H1 (cell line): ENCODE data around the gene ZNF639. TPM values are rescaled to one million over a fixed set of nuclear protein-coding genes. Genes with fewer than 3 reads are reported as not detected.

Source experiments
- CTCF ChIA-PET: fragments of 300-600 bp; sonication (Branson Sonifier 250); formaldehyde crosslinking; loops from one replicate; lab custom pipeline; 2021; ENCODE audit not compliant: partially characterized antibody; lab: Charles Lee
- POLR2A ChIA-PET: fragments of 300-600 bp; sonication (Branson Sonifier 250); formaldehyde crosslinking; loops from one replicate; lab custom pipeline; 2021; ENCODE audit warnings: inconsistent platforms; ENCODE audit not compliant: partially characterized antibody; lab: Charles Lee
- DNase-seq, 2 experiments: peaks; one replicate each; pipeline versions ENCODE4 v3.0.0 to v3.0.0-alpha.2; 2010 to 2022; ENCODE audit warnings: low spot score in 2 of 2, low read depth in 1 of 2, mixed read lengths in 1 of 2
- FAIRE-seq: peaks from 2 replicates; lab custom pipeline; 2011; peaks lifted over from hg19 to GRCh38; lab: Jason Lieb, UNC
- H2AFZ ChIP-seq: 2 replicates; pipeline ENCODE4 v1.8.1; 2012; ENCODE audit warnings: low read length, inconsistent platforms
- H2AK5ac ChIP-seq: 2 replicates; pipeline ENCODE4 v1.6.1; 2013; ENCODE audit warnings: low read depth, low read length
- H2BK120ac ChIP-seq: replicated peaks from 2 replicates; pipeline ENCODE3; 2013; ENCODE audit warnings: low read depth, low read length, inconsistent platforms
- H2BK12ac ChIP-seq: 2 replicates; pipeline ENCODE4 v1.6.1; 2013; ENCODE audit warnings: low read depth, low read length
- H2BK15ac ChIP-seq: 2 replicates; pipeline ENCODE4 v1.6.1; 2013; ENCODE audit warnings: low read length
- H2BK20ac ChIP-seq: 2 replicates; pipeline ENCODE4 v1.6.1; 2013; ENCODE audit warnings: low read length
- H2BK5ac ChIP-seq: 2 replicates; pipeline ENCODE4 v1.6.1; 2013; ENCODE audit warnings: low read depth, low read length
- H3K14ac ChIP-seq: 2 replicates; pipeline ENCODE4 v1.6.1; 2013; ENCODE audit warnings: inconsistent platforms; ENCODE audit not compliant: insufficient read length
- H3K18ac ChIP-seq: 2 replicates; pipeline ENCODE4 v1.6.1; 2013; ENCODE audit warnings: low read length; ENCODE audit errors: extremely low read depth
- H3K23ac ChIP-seq: 2 replicates; pipeline ENCODE4 v1.6.1; 2013; ENCODE audit warnings: inconsistent platforms; ENCODE audit not compliant: insufficient read length
- H3K23me2 ChIP-seq: 2 replicates; pipeline ENCODE4 v1.6.1; 2013; ENCODE audit warnings: low read depth, low read length
- H3K27ac ChIP-seq: 2 replicates; pipeline ENCODE4 v1.6.1; 2011; ENCODE audit warnings: low read depth, low read length, inconsistent platforms
- H3K27me3 ChIP-seq, 4 experiments: replicated peaks in 1 of 4; 1 replicate in 1 of 4; 2 replicates in 3 of 4; pipeline versions ENCODE4 v1.6.1 to v1.8.1; 2011 to 2013; ENCODE audit warnings: low read length in 3 of 4, mild to moderate bottlenecking in 3 of 4, inconsistent platforms in 2 of 4, mixed read lengths in 2 of 4, moderate library complexity in 1 of 4; ENCODE audit not compliant: control insufficient read depth in 3 of 4, insufficient read depth in 3 of 4; ENCODE audit errors: extremely low read depth in 1 of 4
- H3K36me3 ChIP-seq, 4 experiments: 2 replicates each; pipeline versions ENCODE4 v1.6.1 to v1.8.1; 2011 to 2013; ENCODE audit warnings: mild to moderate bottlenecking in 4 of 4, low read length in 3 of 4, moderate library complexity in 2 of 4, control low read depth in 1 of 4, inconsistent platforms in 1 of 4; ENCODE audit not compliant: insufficient read depth in 4 of 4, control insufficient read depth in 2 of 4
- H3K4ac ChIP-seq: replicated peaks from 2 replicates; pipeline ENCODE3; 2013; ENCODE audit warnings: low read length, low read depth, mixed read lengths, inconsistent platforms; ENCODE audit not compliant: insufficient read length
- H3K4me1 ChIP-seq, 4 experiments: replicated peaks in 1 of 4; 1 replicate in 1 of 4; 2 replicates in 3 of 4; pipeline versions ENCODE4 v1.6.1 to v1.8.1; 2011 to 2013; ENCODE audit warnings: low read length in 3 of 4, inconsistent platforms in 2 of 4, mixed read lengths in 1 of 4; ENCODE audit not compliant: insufficient read depth in 4 of 4, control insufficient read depth in 3 of 4
- H3K4me2 ChIP-seq, 2 experiments: 2 replicates each; pipeline versions ENCODE4 v1.6.1 to v1.8.1; 2011 to 2013; ENCODE audit warnings: low read depth in 2 of 2, low read length in 2 of 2, control low read depth in 1 of 2, inconsistent platforms in 1 of 2, mild to moderate bottlenecking in 1 of 2; ENCODE audit not compliant: insufficient read depth in 1 of 2
- H3K4me3 ChIP-seq, 4 experiments: fragments of 200-600, 300-600 bp in 1 of 4; sonication (generic), shearing (Covaris generic), sonication (Bioruptor Twin) in 1 of 4; 2 replicates each; pipeline versions ENCODE4 v1.5.1 to v1.8.1; 2011 to 2016; ENCODE audit warnings: low read length in 4 of 4, low read depth in 3 of 4, control low read depth in 2 of 4, inconsistent platforms in 2 of 4, mild to moderate bottlenecking in 2 of 4, mixed read lengths in 1 of 4, moderate library complexity in 1 of 4; ENCODE audit not compliant: insufficient read depth in 2 of 4; ENCODE audit errors: extremely low read depth in 1 of 4
- H3K56ac ChIP-seq: replicated peaks from 2 replicates; pipeline ENCODE3; 2013; ENCODE audit warnings: low read depth, mild to moderate bottlenecking, mixed read lengths, low read length, inconsistent platforms; ENCODE audit not compliant: insufficient read length
- H3K79me1 ChIP-seq: 2 replicates; pipeline ENCODE4 v1.6.1; 2013; ENCODE audit warnings: low read depth, low read length, control low read depth
- H3K79me2 ChIP-seq, 2 experiments: 2 replicates each; pipeline versions ENCODE4 v1.6.1 to v1.8.1; 2012 to 2013; ENCODE audit warnings: low read length in 2 of 2, mild to moderate bottlenecking in 2 of 2, inconsistent platforms in 1 of 2; ENCODE audit not compliant: insufficient read depth in 2 of 2, control insufficient read depth in 1 of 2
- H3K9ac ChIP-seq, 4 experiments: replicated peaks in 1 of 4; 1 replicate in 1 of 4; 2 replicates in 3 of 4; pipeline versions ENCODE4 v1.6.1 to v1.8.1; 2011 to 2013; ENCODE audit warnings: low read depth in 3 of 4, low read length in 3 of 4, control low read depth in 2 of 4, mild to moderate bottlenecking in 2 of 4, moderate library complexity in 2 of 4, inconsistent platforms in 1 of 4; ENCODE audit errors: extremely low read depth in 1 of 4
- H3K9me3 ChIP-seq, 2 experiments: 2 replicates each; pipeline versions ENCODE4 v1.6.1 to v1.8.1; 2012 to 2013; ENCODE audit warnings: mild to moderate bottlenecking in 2 of 2, moderate library complexity in 2 of 2, control low read depth in 1 of 2, inconsistent platforms in 1 of 2, low read depth in 1 of 2, low read length in 1 of 2, mixed read lengths in 1 of 2; ENCODE audit not compliant: insufficient read depth in 2 of 2
- H4K20me1 ChIP-seq, 2 experiments: replicated peaks in 1 of 2; 2 replicates each; pipeline versions ENCODE3 to v1.8.1; 2011 to 2013; ENCODE audit warnings: inconsistent platforms in 2 of 2, low read length in 2 of 2, mild to moderate bottlenecking in 1 of 2; ENCODE audit not compliant: insufficient read depth in 2 of 2, control insufficient read depth in 1 of 2
- H4K5ac ChIP-seq: 2 replicates; pipeline ENCODE4 v1.6.1; 2013; ENCODE audit warnings: low read length, low read depth, mixed read lengths, inconsistent platforms; ENCODE audit not compliant: insufficient read length
- H4K8ac ChIP-seq: 2 replicates; pipeline ENCODE4 v1.8.0; 2013; ENCODE audit warnings: mild to moderate bottlenecking, moderate library complexity, low read length, inconsistent platforms; ENCODE audit not compliant: insufficient read depth; ENCODE audit errors: extremely low read depth
- H4K91ac ChIP-seq: replicated peaks from 2 replicates; pipeline ENCODE3; 2013; ENCODE audit warnings: low read length, mixed read lengths, inconsistent platforms; ENCODE audit not compliant: insufficient read length
- CHD1 ChIP-seq: IDR thresholded peaks from 2 replicates; pipeline ENCODE4 v1.6.1; 2012; ENCODE audit warnings: low read depth, low read length, improper control_type of control experiment
- NRF1 ChIP-seq: IDR thresholded peaks from 2 replicates; pipeline ENCODE4 v1.6.1; 2011; ENCODE audit warnings: mild to moderate bottlenecking, low read depth, low read length, improper control_type of control experiment
- POLR2A ChIP-seq, 2 experiments: IDR thresholded peaks; 1 replicate in 1 of 2; 2 replicates in 1 of 2; pipeline ENCODE4 v1.6.1; 2011; ENCODE audit warnings: low read depth in 2 of 2, low read length in 2 of 2, mild to moderate bottlenecking in 2 of 2; ENCODE audit errors: control extremely low read depth in 1 of 2
- SRF ChIP-seq: IDR thresholded peaks from 2 replicates; pipeline ENCODE4 v1.6.1; 2011; ENCODE audit warnings: mild to moderate bottlenecking, low read depth, low read length, moderate library complexity
- SUZ12 ChIP-seq: fragments of 200-600 bp; sonication (generic); IDR thresholded peaks from 2 replicates; pipeline ENCODE4 v1.6.1; 2012; ENCODE audit warnings: mild to moderate bottlenecking, inconsistent platforms, low read length, moderate library complexity, mixed read lengths
- WGBS, 2 experiments: shearing (Covaris generic) in 1 of 2; methylation state at CpG; one replicate each; pipeline versions ENCODE4 v1.1.6 to v1.1.7; 2013 to 2015; ENCODE audit warnings: low lambda C conversion rate in 2 of 2, mixed read lengths in 2 of 2, inconsistent platforms in 1 of 2, low coverage in 1 of 2, missing lambda C conversion rate in 1 of 2; ENCODE audit not compliant: insufficient replicate concordance in 2 of 2, insufficient coverage in 1 of 2, insufficient read length in 1 of 2; ENCODE audit errors: extremely low coverage in 1 of 2, missing lambda C conversion rate in 1 of 2; 5-methylcytosine and 5-hydroxymethylcytosine counted together
- polyA plus RNA-seq, 7 experiments: library from polyadenylated mRNA; depleted of rRNA in 3 of 7; stranded (reverse) in 5 of 7; unstranded in 2 of 7; fragments of >200 nt in 5 of 7; fragments of 200-250 nt in 2 of 7; gene quantifications; 1 replicate in 5 of 7; 2 replicates in 1 of 7; 4 replicates in 1 of 7; pipeline versions ENCODE4 v1.2.1 to v1.2.3, GENCODE V29; 2011 to 2013; ENCODE audit warnings: missing spikeins in 2 of 7, mixed read lengths in 2 of 7
- total RNA-seq: library from RNA; stranded (reverse); fragmentation: NEBNext Ultra II Directional; extraction: Animal tissue kit (Norgen Biotek cat#: 25700); gene quantifications from 2 replicates; pipeline ENCODE4 v1.2.1, GENCODE V29; 2021

The ZNF639 gene
- total and polyA plus RNA-seq, 2 of the 8 experiments (the other 6 are each of a cell fraction or from before 2014, with no cell fraction given): 9.1 to 41.4 TPM

- H3K9ac ChIP-seq: no peak overlapping the region
- no peak overlapping the region for H3K4me2 ChIP-seq
- H3K79me1 ChIP-seq: no peaks in the 10 kb centered on the region
- H3K27ac ChIP-seq: no peak overlapping the region
- no peak overlapping the region for H2BK12ac ChIP-seq
- no peaks in the 10 kb centered on the region for H3K4me1 ChIP-seq
- no peak overlapping the region for H3K4ac ChIP-seq
- H3K27me3 ChIP-seq: no peaks in the 10 kb centered on the region
- no peak overlapping the region for H2AFZ ChIP-seq
- no peak overlapping the region for H2BK15ac ChIP-seq
- no peak overlapping the region for H3K18ac ChIP-seq
- H3K36me3 ChIP-seq: no peaks in the 10 kb centered on the region
- H3K4me3 ChIP-seq: no peak overlapping the region
- no peaks in the 10 kb centered on the region for H3K9me3 ChIP-seq
- no peak for FAIRE-seq
- H3K14ac ChIP-seq: no peak overlapping the region
- no peak for DNase-seq
- H4K8ac ChIP-seq: no peak overlapping the region
- 90% methylated on average over 2 of the region's 3 CpGs; no CpG with 5 or more reads in 1 of the 2 experiments for WGBS, 2 experiments
- H4K20me1 ChIP-seq: no peaks in the 10 kb centered on the region
- ChIA-PET POLR2A (no interaction called here), CTCF (interaction anchor here (1.7 kb wide), 1 partner anchor 20 kb away, joined by 8 read pairs; no protein-coding TSS in a partner anchor)
- H3K23ac ChIP-seq: no peak overlapping the region
- no peak overlapping the region for H4K91ac ChIP-seq
- no peak overlapping the region for H2AK5ac ChIP-seq
- no peak overlapping the region for H4K5ac ChIP-seq
- no peak overlapping the region for H2BK5ac ChIP-seq
- H3K79me2 ChIP-seq: no peaks in the 10 kb centered on the region
- H3K56ac ChIP-seq: no peak overlapping the region
- TF ChIP-seq SUZ12 (no peak), CHD1 (no peak), SRF (no peak), NRF1 (no peak), POLR2A (IDR thresholded peaks at IDR 0.05; ENCODE audit: control extremely low read depth in 1 of 2, low read depth in 2 of 2, low read length in 2 of 2) (no peak)
- TF ChIP-seq, all 59 proteins: peak for 0
- Histone ChIP-seq H3K23me2 (no peaks in the 10 kb centered on the region), H2BK20ac (no peak overlapping the region), H2BK120ac (no peak overlapping the region)
Observed at GRCh38 chr3:179301645-179302044, 21.2 kb upstream of the ZNF639 start.
